Tibial artery (tissue), 4 donors: Measurements from ENCODE around the gene PRSS56.

Experiments
- DNase-seq, 2 donors: peaks; one replicate each; pipeline ENCODE4 v3.0.0-alpha.2; 2019
- H3K27ac ChIP-seq, 2 donors: fragments of 200-600 bp; sonication (generic) in 1 of 2; 1 replicate in 1 of 2; 2 replicates in 1 of 2; pipeline ENCODE4 v1.5.1; 2018 to 2019; ENCODE audit warnings: mild to moderate bottlenecking in 1 of 2
- H3K27me3 ChIP-seq, 2 donors: fragments of 200-600 bp; sonication (generic) in 1 of 2; one replicate each; pipeline versions ENCODE4 v1.5.1 to v1.6.0; 2016 to 2019
- H3K36me3 ChIP-seq, 3 donors: fragments of 200-600 bp; sonication (generic) in 2 of 3; one replicate each; pipeline ENCODE4 v1.5.1; 2016 to 2019; ENCODE audit warnings: mild to moderate bottlenecking in 2 of 3
- H3K4me1 ChIP-seq, 4 donors: fragments of 200-600 bp; sonication (generic) in 2 of 4; 1 replicate in 3 of 4; 2 replicates in 1 of 4; pipeline ENCODE4 v1.5.1; 2016 to 2019
- H3K4me3 ChIP-seq, 2 donors: fragments of 200-600 bp; sonication (generic) in 1 of 2; 1 replicate in 1 of 2; 2 replicates in 1 of 2; pipeline ENCODE4 v1.5.1; 2018 to 2019; ENCODE audit warnings: mild to moderate bottlenecking in 2 of 2
- H3K9me3 ChIP-seq, 3 donors: fragments of 200-600 bp; sonication (generic) in 1 of 3; one replicate each; pipeline ENCODE4 v1.5.1; 2016 to 2019
- intact Hi-C: fragments of 100-400 bp; cut with DNase I; formaldehyde crosslinking; loops from one replicate; pipeline ENCODE4 v1.15.0; 2023; ENCODE audit warnings: low total_unique reads
- TF ChIP-seq, protein P1 (sequence below), 2 experiments: fragments of 200-600 bp in 1 of 2; fragments of 450-650 bp in 1 of 2; IDR thresholded peaks; one replicate each; pipeline ENCODE4 v1.5.1; 2017 to 2019; ENCODE audit warnings: antibody characterized with exemption in 2 of 2, mild to moderate bottlenecking in 1 of 2, moderate library complexity in 1 of 2

Gene PRSS56

DNA sequence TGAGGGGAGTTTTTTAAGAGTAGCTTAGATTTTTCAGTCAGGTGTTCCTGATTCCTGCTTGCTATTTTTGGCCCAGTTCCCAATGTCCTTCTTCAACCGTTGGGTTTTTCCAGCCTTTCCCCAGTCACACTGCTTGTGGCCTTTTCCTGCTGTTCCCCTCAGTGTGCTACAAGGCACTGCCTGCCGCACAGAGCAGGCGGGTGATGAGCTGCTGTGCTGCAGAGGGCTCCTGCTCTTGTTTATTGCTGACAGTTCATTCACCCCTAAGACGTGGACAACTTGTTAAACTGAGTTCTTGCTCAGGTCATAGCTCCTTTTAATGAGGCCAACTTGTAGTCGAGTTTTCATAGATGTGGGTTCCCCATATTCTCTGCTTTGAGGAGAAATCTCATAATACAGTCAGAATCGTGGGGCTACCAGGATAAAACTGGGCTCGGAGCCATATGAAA lies 50.9 kb downstream of the PRSS56 start:
- Histone ChIP-seq H3K36me3 (peaks cover 49 to 98% (median 87%) of the 10 kb centered on the region in 3 donors), H3K27ac (no peak overlapping the region), H3K27me3 (no peaks in the 10 kb centered on the region), H3K9me3 (no peaks in the 10 kb centered on the region), H3K4me1 (no peaks in the 10 kb centered on the region), H3K4me3 (no peak overlapping the region)
- no peak for DNase-seq
- TF ChIP-seq, protein P1, sequence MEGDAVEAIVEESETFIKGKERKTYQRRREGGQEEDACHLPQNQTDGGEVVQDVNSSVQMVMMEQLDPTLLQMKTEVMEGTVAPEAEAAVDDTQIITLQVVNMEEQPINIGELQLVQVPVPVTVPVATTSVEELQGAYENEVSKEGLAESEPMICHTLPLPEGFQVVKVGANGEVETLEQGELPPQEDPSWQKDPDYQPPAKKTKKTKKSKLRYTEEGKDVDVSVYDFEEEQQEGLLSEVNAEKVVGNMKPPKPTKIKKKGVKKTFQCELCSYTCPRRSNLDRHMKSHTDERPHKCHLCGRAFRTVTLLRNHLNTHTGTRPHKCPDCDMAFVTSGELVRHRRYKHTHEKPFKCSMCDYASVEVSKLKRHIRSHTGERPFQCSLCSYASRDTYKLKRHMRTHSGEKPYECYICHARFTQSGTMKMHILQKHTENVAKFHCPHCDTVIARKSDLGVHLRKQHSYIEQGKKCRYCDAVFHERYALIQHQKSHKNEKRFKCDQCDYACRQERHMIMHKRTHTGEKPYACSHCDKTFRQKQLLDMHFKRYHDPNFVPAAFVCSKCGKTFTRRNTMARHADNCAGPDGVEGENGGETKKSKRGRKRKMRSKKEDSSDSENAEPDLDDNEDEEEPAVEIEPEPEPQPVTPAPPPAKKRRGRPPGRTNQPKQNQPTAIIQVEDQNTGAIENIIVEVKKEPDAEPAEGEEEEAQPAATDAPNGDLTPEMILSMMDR (IDR thresholded peaks at IDR 0.05): no peak
- intact Hi-C loops: no loop called here

DNA sequence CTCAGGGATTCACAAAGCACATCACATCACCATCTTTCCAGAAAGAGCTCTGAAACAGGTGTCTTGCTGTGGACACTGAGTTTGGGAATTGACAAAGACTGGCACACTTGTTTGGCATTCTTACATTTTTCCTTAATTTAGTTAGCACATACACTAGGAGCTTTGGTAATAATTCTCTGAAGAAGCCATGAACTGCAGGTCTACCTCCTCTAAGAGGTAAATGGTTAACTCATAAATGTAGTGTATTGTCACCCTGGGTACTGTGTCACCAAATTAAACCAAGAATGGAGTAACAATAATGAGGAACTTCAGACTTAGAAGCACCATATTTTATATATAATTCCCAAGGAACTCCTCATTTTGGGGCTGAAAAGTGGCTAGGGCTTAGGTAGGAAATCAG lies 52.9 kb downstream of the PRSS56 start:
- Histone ChIP-seq H3K4me3 (no peak overlapping the region), H3K4me1 (no peaks in the 10 kb centered on the region), H3K27ac (no peak overlapping the region), H3K27me3 (no peaks in the 10 kb centered on the region), H3K9me3 (no peaks in the 10 kb centered on the region), H3K36me3 (peaks cover 29 to 78% (median 76%) of the 10 kb centered on the region in 3 donors)
- intact Hi-C loops: no loop called here
- TF ChIP-seq, protein P1 (IDR thresholded peaks at IDR 0.05): no peak
- DNase-seq: no peak

DNA sequence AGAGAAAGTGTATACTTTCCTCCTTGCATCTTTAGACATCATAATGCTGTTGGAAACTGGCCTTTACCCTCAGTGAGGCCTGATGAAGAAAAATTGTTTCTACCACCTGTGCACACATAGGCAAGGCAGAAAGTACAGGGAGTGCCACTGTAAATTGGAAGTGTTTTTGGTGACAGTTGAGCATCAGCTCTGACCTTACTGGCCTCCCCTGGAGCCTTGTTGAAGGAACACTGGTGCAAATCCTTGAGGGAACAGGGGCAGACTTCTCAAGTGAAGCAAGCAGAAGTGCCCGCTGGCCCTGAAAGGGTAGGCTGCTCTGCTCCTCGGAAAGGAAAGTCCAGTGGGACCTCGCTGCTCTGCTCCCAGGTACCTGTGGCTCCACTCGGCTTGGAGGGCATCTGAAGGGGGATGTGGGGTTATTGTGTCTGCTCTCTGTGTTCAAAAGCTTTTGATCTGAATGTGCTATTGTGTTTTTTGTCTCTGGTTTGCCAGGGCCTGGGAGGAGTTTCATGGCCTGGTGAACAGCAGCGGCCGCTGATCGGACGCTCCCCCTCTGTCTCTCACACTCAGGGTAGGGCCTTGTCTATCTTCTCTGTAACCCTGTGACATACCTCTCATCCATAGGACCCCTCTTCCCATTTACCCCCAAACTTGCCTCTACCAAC lies 53.7 kb downstream of the PRSS56 start:
- no peaks in the 10 kb centered on the region for H3K4me1 ChIP-seq
- no peak overlapping the region for H3K27ac ChIP-seq
- H3K4me3 ChIP-seq: no peak overlapping the region
- intact Hi-C loops: no loop called here
- no peaks in the 10 kb centered on the region for H3K9me3 ChIP-seq
- H3K27me3 ChIP-seq: no peaks in the 10 kb centered on the region
- TF ChIP-seq, protein P1 (IDR thresholded peaks at IDR 0.05): no peak
- DNase-seq: no peak
- H3K36me3 ChIP-seq: peaks cover 20 to 69% (median 67%) of the 10 kb centered on the region in 3 donors

DNA sequence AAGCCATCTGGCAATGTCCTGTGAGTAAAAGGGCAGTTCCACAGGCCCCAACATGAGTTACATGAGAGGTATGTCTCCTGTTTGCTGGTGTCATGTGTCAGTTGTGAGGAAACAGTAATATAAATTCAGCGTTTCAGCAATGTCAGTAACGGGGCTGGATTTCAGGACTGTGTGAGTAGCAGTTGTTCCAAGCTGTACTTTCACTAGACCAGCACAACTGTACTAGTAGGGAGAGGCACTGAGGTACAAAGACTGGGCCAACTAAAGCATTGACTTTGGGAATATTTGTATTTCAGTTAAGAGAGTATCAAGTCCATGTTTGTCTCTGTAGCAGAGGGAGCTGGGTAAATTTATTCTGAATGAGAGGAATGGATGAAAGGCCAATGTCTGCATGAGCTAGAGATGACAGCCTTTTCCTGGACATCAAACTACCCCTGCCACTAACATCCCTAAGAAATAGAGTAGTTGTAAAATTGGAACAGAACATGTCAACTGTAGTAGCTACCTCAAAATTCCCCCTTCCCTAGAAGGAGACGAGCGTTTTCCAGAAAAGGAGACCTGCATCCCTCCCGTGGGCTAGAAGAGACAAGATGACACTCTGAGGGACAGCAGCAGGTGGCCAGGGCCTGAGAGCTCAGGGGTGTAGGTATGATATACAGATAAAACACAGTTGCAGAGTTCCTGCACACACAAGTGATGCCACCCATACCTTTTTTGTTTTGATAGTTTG lies 54.7 kb downstream of the PRSS56 start:
- Histone ChIP-seq H3K9me3 (no peaks in the 10 kb centered on the region), H3K4me3 (no peak overlapping the region), H3K4me1 (no peaks in the 10 kb centered on the region), H3K36me3 (peaks cover 11 to 64% (median 64%) of the 10 kb centered on the region in 3 donors), H3K27ac (no peak overlapping the region), H3K27me3 (no peaks in the 10 kb centered on the region)
- TF ChIP-seq, protein P1 (IDR thresholded peaks at IDR 0.05): no peak
- intact Hi-C loops: no loop called here
- DNase-seq: no peak
